HEK293T (cell line): ENCODE measurements around the gene CD151.

ENCODE experiments used
- CTCF ChIA-PET: fragments of 350-600 bp; formaldehyde crosslinking; extraction: SDS; loops from one replicate; lab custom pipeline; 2021; ENCODE audit warnings: antibody characterized with exemption, inconsistent platforms; lab: Yijun Ruan, JAX
- POLR2A ChIA-PET: fragments of 350-600 bp; formaldehyde crosslinking; extraction: SDS; loops from one replicate; lab custom pipeline; 2020; ENCODE audit warnings: antibody characterized with exemption, inconsistent platforms; lab: Yijun Ruan, JAX
- DNase-seq: peaks from one replicate; pipeline ENCODE4 v3.0.0; 2012; ENCODE audit warnings: mixed read lengths; ENCODE audit errors: extremely low spot score
- ARNT ChIP-seq: fragments of 450-650 bp; IDR thresholded peaks from 2 replicates; pipeline ENCODE4 v1.6.1; 2017; ENCODE audit warnings: mild to moderate bottlenecking
- BHLHE40 ChIP-seq: fragments of 450-650 bp; IDR thresholded peaks from 2 replicates; pipeline ENCODE4 v1.6.1; 2016; ENCODE audit warnings: mild to moderate bottlenecking, moderate library complexity, borderline replicate concordance
- CTBP1 ChIP-seq: fragments of 450-650 bp; IDR thresholded peaks from 2 replicates; pipeline ENCODE4 v1.6.1; 2016; ENCODE audit warnings: borderline replicate concordance
- ELF4 ChIP-seq: fragments of 450-650 bp; IDR thresholded peaks from 2 replicates; pipeline ENCODE4 v1.6.1; 2017; ENCODE audit warnings: antibody characterized with exemption
- FOXA1 ChIP-seq: fragments of 450-650 bp; IDR thresholded peaks from 2 replicates; pipeline ENCODE4 v1.6.1; 2016; ENCODE audit warnings: mild to moderate bottlenecking
- FOXK2 ChIP-seq: fragments of 450-650 bp; IDR thresholded peaks from 2 replicates; pipeline ENCODE4 v1.6.1; 2016; ENCODE audit warnings: mild to moderate bottlenecking
- FOXM1 ChIP-seq: fragments of 450-650 bp; IDR thresholded peaks from 2 replicates; pipeline ENCODE4 v1.6.1; 2017; ENCODE audit warnings: mild to moderate bottlenecking, borderline replicate concordance
- HDGF ChIP-seq: fragments of 450-650 bp; IDR thresholded peaks from 2 replicates; pipeline ENCODE4 v1.6.1; 2017; ENCODE audit warnings: antibody characterized with exemption, borderline replicate concordance
- L3MBTL2 ChIP-seq: fragments of 450-650 bp; conservative IDR thresholded peaks from 2 replicates; pipeline ENCODE4 v1.6.1; 2016; ENCODE audit warnings: mild to moderate bottlenecking
- LEF1 ChIP-seq: fragments of 450-650 bp; IDR thresholded peaks from 2 replicates; pipeline ENCODE4 v1.6.1; 2017; ENCODE audit warnings: mild to moderate bottlenecking, borderline replicate concordance
- NFRKB ChIP-seq: fragments of 450-650 bp; IDR thresholded peaks from 2 replicates; pipeline ENCODE4 v1.6.1; 2016; ENCODE audit warnings: mild to moderate bottlenecking, moderate library complexity
- SP1 ChIP-seq: fragments of 450-650 bp; IDR thresholded peaks from 2 replicates; pipeline ENCODE4 v1.6.1; 2017
- SUZ12 ChIP-seq: fragments of 450-650 bp; IDR thresholded peaks from 2 replicates; pipeline ENCODE4 v1.6.1; 2016; ENCODE audit warnings: mild to moderate bottlenecking
- TARDBP ChIP-seq: fragments of 450-650 bp; IDR thresholded peaks from 2 replicates; pipeline ENCODE4 v1.6.1; 2016
- ZNF384 ChIP-seq: fragments of 450-650 bp; IDR thresholded peaks from 2 replicates; pipeline ENCODE4 v1.6.1; 2016
- TF ChIP-seq, protein P1 (sequence below): fragments of 450-650 bp; IDR thresholded peaks from 2 replicates; pipeline ENCODE4 v1.6.1; 2016

The CD151 gene

DNA sequence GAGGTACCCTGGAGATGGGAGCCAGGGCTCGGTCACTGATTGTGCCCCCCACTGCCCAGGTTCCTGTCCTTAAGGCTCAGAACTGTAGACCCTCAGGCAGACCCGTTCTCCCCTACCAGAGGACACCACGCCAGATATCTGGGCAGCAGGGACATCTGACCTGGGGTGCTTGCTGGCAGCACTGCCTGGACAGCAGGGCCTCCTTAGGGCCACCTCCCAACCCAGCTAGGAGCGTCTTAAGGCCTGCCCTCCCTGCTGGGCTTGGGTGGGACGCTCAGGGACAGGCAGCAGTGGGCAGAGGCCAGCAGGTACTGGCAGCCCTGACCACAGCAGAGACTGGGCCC, 6.5 kb downstream of the CD151 start:
- ChIA-PET CTCF (no interaction called here), POLR2A (no interaction called here)
- no peak for DNase-seq
- TF ChIP-seq NFRKB (no peak), SUZ12 (no peak), TARDBP (no peak), LEF1 (no peak), FOXK2 (no peak), ARNT (no peak), FOXM1 (no peak), SP1 (no peak), HDGF (no peak), BHLHE40 (no peak), ZNF384 (no peak), ELF4 (no peak), CTBP1 (no peak), L3MBTL2 (no peak), FOXA1 (no peak)
- TF ChIP-seq, protein P1, sequence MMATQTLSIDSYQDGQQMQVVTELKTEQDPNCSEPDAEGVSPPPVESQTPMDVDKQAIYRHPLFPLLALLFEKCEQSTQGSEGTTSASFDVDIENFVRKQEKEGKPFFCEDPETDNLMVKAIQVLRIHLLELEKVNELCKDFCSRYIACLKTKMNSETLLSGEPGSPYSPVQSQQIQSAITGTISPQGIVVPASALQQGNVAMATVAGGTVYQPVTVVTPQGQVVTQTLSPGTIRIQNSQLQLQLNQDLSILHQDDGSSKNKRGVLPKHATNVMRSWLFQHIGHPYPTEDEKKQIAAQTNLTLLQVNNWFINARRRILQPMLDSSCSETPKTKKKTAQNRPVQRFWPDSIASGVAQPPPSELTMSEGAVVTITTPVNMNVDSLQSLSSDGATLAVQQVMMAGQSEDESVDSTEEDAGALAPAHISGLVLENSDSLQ = no peak

DNA sequence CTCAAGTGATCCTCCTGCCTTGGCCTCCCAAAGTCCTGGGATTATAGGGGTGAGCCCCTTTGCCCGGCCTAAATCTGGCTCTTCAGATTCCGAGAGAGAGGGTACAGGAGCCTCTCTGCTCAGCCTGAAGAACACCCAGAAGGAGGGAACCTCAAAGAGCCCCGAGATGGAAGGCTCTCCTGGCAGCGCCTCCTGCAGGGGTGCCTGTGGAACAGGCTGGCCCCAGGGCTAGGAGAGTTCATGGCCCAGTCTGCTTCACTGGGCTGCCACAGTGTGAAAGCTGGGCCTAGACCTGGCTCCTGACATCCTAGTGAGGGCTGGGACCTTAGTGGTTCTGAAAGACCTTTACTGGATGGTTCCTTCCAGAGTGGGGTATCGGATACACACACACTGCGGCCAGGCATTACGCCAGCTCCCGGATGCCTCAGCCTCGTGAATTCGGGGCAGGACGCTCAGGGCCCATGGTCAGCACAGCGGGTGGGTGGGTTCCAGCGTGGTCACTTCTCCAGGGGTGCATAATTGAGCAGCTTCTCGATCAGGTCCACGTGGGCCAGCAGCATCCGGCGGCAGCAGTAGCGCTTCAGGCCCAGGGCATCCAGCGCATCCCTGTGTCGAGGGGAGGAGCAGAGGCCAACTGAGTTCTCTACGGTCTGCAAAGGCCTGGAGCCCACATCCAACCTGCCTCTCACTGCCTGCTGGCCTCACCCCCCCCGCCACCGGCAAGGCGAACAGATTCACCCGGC, 7.3 kb downstream of the CD151 start:
- ChIA-PET POLR2A (interaction anchor here (0.8 to 5.4 kb wide), 3 partner anchors 9 to 62 kb away, joined by 3 to 63 read pairs (median 7); partner anchors contain the start of genes CD151, CRACR2B and PNPLA2), CTCF (no interaction called here)
- TF ChIP-seq ZNF384 (no peak), L3MBTL2 (no peak), BHLHE40 (no peak)
- DNase-seq = no peak

DNA sequence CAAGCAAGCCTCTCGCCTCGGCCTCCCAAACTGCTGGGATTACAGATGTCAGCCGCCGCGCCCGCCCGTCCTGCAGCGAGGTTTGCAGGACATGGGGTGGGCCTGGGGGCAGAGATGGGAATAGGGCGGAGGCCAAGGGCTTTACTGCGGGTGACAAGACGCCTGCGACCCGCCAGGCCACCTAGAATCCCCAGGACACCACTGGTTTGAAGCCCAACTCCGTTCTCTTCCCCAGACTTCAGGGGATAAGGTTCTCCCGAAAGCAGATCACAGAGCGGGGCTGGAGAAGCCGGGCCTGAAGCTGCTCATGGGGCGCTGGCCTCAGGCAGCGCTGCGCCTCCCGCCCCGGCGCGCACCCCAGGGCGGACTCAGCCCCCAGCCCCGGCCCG, 9.2 kb downstream of the CD151 start:
- CTCF ChIA-PET = no interaction called here
- POLR2A ChIA-PET = interaction anchor here (1.0 to 5.4 kb wide), 4 partner anchors 11 to 65 kb away, joined by 3 to 63 read pairs (median 7); partner anchors contain the start of genes CD151, CRACR2B and RPLP2
- no peak for DNase-seq
- TF ChIP-seq BHLHE40 = no peak
- no peak for TF ChIP-seq SUZ12
- TF ChIP-seq L3MBTL2 = no peak
- TF ChIP-seq, protein P1 = no peak
- no peak for TF ChIP-seq ARNT
- no peak for TF ChIP-seq LEF1
- TF ChIP-seq TARDBP = no peak
- no peak for TF ChIP-seq CTBP1
- no peak for TF ChIP-seq FOXA1
- TF ChIP-seq NFRKB = no peak
- TF ChIP-seq ELF4 = no peak
- no peak for TF ChIP-seq ZNF384
- no peak for TF ChIP-seq HDGF
- no peak for TF ChIP-seq FOXK2
- TF ChIP-seq FOXM1 = no peak
- no peak for TF ChIP-seq SP1

DNA sequence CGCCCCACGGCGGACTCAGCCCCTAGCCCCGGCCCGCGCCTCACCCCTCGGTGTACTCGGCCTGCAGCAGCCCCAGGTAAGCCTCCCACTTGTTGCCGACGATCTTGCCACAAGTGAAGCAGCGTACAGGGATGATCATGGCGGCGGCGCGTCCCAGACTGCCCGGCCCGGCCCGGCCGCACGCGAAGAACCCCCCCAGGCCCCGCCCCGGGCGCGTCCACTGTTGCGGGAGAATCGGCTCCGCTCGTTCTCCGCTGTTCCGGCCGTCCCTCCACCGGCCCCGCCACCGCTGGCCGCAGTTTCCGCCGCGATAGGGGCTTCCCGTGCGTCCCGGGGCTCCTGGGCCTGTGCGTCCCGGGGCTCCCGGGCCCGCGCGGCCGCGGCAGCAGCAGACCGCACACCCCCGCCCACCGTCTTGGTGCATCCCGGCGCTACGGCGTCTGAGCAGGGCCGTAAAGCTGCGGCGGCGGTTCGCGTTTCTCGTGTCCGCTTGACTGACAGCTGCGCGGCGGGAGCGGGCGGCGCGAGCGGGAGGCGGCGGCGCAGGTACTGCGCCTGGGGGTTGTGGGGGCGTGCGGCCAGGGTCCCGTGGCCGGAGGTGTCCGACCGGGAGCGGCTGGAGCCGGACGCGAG, 9.7 kb downstream of the CD151 start, which contains the start of the genes POLR2L and TSPAN4:
Gene POLR2L, minus strand, starts transcription at position 160 of the 633 bp plus-strand sequence. Its CDS starts 21 bp downstream, at position 139.
Gene TSPAN4, plus strand, starts transcription at position 483 of the 633 bp plus-strand sequence. CDS start 7,453 bp downstream, outside the sequence.
- ChIA-PET POLR2A (interaction anchor here (0.5 to 5.4 kb wide), 9 partner anchors 11 to 69 kb away, joined by 3 to 63 read pairs (median 3); partner anchors contain the start of genes CD151, CRACR2B, PNPLA2 and RPLP2), CTCF (interaction anchor here (0.5 to 1.4 kb wide), 3 partner anchors 8 to 204 kb away, joined by 3 to 4 read pairs (median 3); no protein-coding TSS in a partner anchor)
- peak; percentile 85 for DNase-seq
- TF ChIP-seq TARDBP (no peak), FOXM1 (peak; percentile 98), ARNT (peak; percentile 32; the same call in 1 of the 2 replicates)
- TF ChIP-seq, protein P1 = peak; percentile 98

DNA sequence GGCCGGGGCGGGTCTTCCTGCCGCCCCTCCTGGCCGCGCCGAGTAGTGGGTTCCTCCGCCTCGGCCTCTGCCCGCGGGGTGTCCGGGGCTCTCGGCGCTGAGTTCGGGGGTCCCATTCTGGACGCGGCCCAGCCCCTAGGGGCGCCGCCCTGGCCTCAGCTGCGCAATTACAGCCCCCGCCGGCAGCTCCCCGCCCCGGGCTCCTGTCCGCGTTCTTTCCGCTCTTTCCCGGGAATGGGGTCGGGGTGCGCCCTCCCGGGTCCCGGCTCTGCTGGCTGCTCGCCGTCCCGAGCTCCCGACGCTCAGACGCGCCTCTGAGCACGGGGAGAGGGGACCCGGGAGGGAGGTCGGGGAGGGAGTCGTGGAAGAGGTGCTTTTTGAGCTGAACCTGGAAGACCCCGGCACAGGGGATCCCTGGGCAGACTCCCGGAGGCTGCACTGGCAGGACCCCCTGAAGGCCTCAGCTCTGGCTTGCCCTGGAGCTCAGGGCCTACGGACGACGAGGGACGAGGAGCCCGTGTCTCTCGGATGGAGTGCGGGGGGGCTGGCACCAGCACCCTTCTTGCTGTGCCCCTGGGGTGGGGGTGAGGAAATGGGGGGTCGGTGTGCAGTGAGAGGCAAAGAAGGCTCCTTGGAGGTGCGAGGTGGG, 10.5 kb downstream of the CD151 start:
- ChIA-PET CTCF (interaction anchor here (0.5 to 1.4 kb wide), 5 partner anchors 9 to 203 kb away, joined by 3 to 4 read pairs (median 3); no protein-coding TSS in a partner anchor), POLR2A (interaction anchor here (0.5 to 5.4 kb wide), 9 partner anchors 12 to 68 kb away, joined by 3 to 63 read pairs (median 5); partner anchors contain the start of genes CD151, CRACR2B, PNPLA2 and RPLP2)
- DNase-seq = no peak
- TF ChIP-seq ELF4 (no peak), NFRKB (no peak), HDGF (no peak), BHLHE40 (no peak), LEF1 (no peak), L3MBTL2 (no peak), FOXM1 (no peak), SP1 (no peak), FOXA1 (no peak)
- TF ChIP-seq, protein P1 = no peak
